NB4 (cell line): ENCODE data around the gene EPSTI1.

Experiments used
- POLR2A ChIP-seq: IDR thresholded peaks from 2 replicates; pipeline ENCODE4 v1.6.1; 2011; ENCODE audit warnings: mild to moderate bottlenecking; ENCODE audit not compliant: insufficient read length; ENCODE audit errors: extremely low read depth
- TF ChIP-seq, protein P1 (sequence below): IDR thresholded peaks from one replicate; pipeline ENCODE4 v1.5.1; 2012; ENCODE audit warnings: low read depth, low read length

DNA sequence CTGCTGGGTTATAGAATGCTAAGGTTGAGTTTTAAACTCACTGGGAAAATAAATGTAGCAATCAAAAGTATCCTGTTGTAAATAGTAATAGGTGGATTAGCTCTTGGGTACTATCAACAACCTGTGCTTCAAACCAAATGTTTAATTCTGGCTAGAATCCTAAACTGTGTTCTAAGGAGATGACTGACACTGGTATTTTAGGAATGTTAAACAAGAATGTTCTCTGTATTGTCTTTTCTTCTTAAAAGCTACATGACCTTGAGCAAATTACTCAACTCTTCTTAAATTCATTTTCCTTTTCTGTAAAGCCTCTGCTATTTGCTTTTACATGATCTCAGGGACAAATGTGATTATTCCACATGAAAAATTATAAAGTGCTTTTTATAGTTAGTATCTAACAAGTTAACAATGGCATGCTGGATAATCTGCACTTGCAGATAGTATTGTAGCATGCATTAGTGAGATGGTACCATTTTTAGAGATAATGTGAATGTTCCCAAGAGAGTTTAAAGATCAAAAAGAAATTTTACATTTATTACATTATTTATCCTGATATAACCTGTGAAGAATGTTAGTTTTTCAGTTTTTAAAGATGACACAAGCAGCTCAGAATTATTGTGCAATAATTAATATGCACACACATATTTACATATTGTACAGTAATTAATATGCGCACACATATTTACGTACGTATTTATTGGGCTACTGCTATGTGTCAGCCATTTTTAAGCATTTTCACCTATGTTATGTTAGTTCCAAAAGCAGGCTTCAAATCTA lies 13.6 kb upstream of the EPSTI1 start:
- TF ChIP-seq, protein P1, sequence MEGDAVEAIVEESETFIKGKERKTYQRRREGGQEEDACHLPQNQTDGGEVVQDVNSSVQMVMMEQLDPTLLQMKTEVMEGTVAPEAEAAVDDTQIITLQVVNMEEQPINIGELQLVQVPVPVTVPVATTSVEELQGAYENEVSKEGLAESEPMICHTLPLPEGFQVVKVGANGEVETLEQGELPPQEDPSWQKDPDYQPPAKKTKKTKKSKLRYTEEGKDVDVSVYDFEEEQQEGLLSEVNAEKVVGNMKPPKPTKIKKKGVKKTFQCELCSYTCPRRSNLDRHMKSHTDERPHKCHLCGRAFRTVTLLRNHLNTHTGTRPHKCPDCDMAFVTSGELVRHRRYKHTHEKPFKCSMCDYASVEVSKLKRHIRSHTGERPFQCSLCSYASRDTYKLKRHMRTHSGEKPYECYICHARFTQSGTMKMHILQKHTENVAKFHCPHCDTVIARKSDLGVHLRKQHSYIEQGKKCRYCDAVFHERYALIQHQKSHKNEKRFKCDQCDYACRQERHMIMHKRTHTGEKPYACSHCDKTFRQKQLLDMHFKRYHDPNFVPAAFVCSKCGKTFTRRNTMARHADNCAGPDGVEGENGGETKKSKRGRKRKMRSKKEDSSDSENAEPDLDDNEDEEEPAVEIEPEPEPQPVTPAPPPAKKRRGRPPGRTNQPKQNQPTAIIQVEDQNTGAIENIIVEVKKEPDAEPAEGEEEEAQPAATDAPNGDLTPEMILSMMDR: no peak
- TF ChIP-seq POLR2A: no peak
